ENCODE measurements around the gene LONRF2.

GRCh38 chr2:100317634-100318033, 4.7 kb downstream of the LONRF2 start:
- no peak for TF ChIP-seq CTCF (IDR thresholded peaks at IDR 0.05)
- TF ChIP-seq POLR2AphosphoS5 (IDR thresholded peaks at IDR 0.05): no peak

Measured in breast epithelium (tissue), 3 donors.